ENCODE measurements around the gene GPBAR1.
A peak's percentile ranks its signal among the peaks of the same experiment; 100 is the strongest.
"Not testable (repeated sequence)": the region's sequence is repeated elsewhere in the genome, so short reads cannot be mapped to it uniquely, and the experiment has no call there.

GPBAR1 gene

GRCh38 chr2:218272531-218273212, 11.9 kb downstream of the GPBAR1 start:
- peaks cover 8% of the 10 kb centered on the region for H3K4me1 ChIP-seq
- H3K4me2 ChIP-seq (ENCODE audit: low read length): no peak overlapping the region
- H3K79me2 ChIP-seq: peaks cover 8% of the 10 kb centered on the region
- H3K27me3 ChIP-seq (ENCODE audit: control insufficient read depth, insufficient read depth, low read length): no peaks in the 10 kb centered on the region
- TF ChIP-seq, protein P1, sequence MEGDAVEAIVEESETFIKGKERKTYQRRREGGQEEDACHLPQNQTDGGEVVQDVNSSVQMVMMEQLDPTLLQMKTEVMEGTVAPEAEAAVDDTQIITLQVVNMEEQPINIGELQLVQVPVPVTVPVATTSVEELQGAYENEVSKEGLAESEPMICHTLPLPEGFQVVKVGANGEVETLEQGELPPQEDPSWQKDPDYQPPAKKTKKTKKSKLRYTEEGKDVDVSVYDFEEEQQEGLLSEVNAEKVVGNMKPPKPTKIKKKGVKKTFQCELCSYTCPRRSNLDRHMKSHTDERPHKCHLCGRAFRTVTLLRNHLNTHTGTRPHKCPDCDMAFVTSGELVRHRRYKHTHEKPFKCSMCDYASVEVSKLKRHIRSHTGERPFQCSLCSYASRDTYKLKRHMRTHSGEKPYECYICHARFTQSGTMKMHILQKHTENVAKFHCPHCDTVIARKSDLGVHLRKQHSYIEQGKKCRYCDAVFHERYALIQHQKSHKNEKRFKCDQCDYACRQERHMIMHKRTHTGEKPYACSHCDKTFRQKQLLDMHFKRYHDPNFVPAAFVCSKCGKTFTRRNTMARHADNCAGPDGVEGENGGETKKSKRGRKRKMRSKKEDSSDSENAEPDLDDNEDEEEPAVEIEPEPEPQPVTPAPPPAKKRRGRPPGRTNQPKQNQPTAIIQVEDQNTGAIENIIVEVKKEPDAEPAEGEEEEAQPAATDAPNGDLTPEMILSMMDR (IDR thresholded peaks at IDR 0.05): peak; percentile 92
- no peak overlapping the region for H3K4me3 ChIP-seq (ENCODE audit: low read depth, low read length)
- no peak overlapping the region for H2AFZ ChIP-seq
- no peaks in the 10 kb centered on the region for H3K9me3 ChIP-seq (ENCODE audit: control insufficient read depth, low read length)
- no peaks in the 10 kb centered on the region for H3K36me3 ChIP-seq (ENCODE audit: control insufficient read depth, insufficient read depth, low read length)
- H3K9ac ChIP-seq: no peak overlapping the region
- H3K27ac ChIP-seq: peak overlapping the region; percentile 9

GRCh38 chr2:218273214-218273907, 12.5 kb downstream of the GPBAR1 start:
- not testable (repeated sequence) for H3K9me3 ChIP-seq (ENCODE audit: control insufficient read depth, low read length); H3K4me1 ChIP-seq; H3K4me3 ChIP-seq (ENCODE audit: low read depth, low read length); H3K27me3 ChIP-seq (ENCODE audit: control insufficient read depth, insufficient read depth, low read length); H2AFZ ChIP-seq; H3K4me2 ChIP-seq (ENCODE audit: low read length); H3K27ac ChIP-seq; H3K36me3 ChIP-seq (ENCODE audit: control insufficient read depth, insufficient read depth, low read length); H3K9ac ChIP-seq; H3K79me2 ChIP-seq

DNA sequence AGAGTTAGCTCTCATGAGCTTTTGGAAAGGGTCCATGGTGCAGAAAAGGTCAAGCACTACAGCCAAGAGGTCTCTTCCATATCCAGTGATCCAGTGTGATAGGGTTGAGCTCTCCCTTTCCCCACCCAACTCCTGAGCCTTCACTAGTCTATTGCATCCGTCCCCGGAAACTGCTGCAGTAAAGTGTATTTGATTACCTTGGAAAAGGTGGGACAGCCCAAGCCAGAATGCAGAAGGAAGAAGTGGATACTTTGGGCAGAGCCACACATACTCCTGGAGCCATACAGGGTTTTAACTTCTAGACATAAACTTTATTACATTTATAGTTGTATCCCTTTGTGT, 13.1 kb downstream of the GPBAR1 start:
- H3K27me3 ChIP-seq (ENCODE audit: control insufficient read depth, insufficient read depth, low read length): no peaks in the 10 kb centered on the region
- no peak overlapping the region for H2AFZ ChIP-seq
- no peak overlapping the region for H3K9ac ChIP-seq
- no peak overlapping the region for H3K4me3 ChIP-seq (ENCODE audit: low read depth, low read length)
- H3K9me3 ChIP-seq (ENCODE audit: control insufficient read depth, low read length): no peaks in the 10 kb centered on the region
- H3K27ac ChIP-seq: no peak overlapping the region
- H3K4me2 ChIP-seq (ENCODE audit: low read length): no peak overlapping the region
- no peaks in the 10 kb centered on the region for H3K36me3 ChIP-seq (ENCODE audit: control insufficient read depth, insufficient read depth, low read length)
- peaks cover 8% of the 10 kb centered on the region for H3K4me1 ChIP-seq
- TF ChIP-seq, protein P1 (IDR thresholded peaks at IDR 0.05): no peak
- peaks cover 8% of the 10 kb centered on the region for H3K79me2 ChIP-seq

- no peak overlapping the region for H3K4me3 ChIP-seq (ENCODE audit: low read depth, low read length)
- H3K9me3 ChIP-seq (ENCODE audit: control insufficient read depth, low read length): no peaks in the 10 kb centered on the region
- no peaks in the 10 kb centered on the region for H3K36me3 ChIP-seq (ENCODE audit: control insufficient read depth, insufficient read depth, low read length)
- no peak overlapping the region for H3K4me2 ChIP-seq (ENCODE audit: low read length)
- H2AFZ ChIP-seq: no peak overlapping the region
- H3K4me1 ChIP-seq: peaks cover 8% of the 10 kb centered on the region
- TF ChIP-seq, protein P1 (IDR thresholded peaks at IDR 0.05): no peak
- no peak overlapping the region for H3K9ac ChIP-seq
- H3K27me3 ChIP-seq (ENCODE audit: control insufficient read depth, insufficient read depth, low read length): no peaks in the 10 kb centered on the region
- no peak overlapping the region for H3K27ac ChIP-seq
- H3K79me2 ChIP-seq: peaks cover 3% of the 10 kb centered on the region
Measured at GRCh38 chr2:218274586-218274985, 13.8 kb downstream of the GPBAR1 start.

DNA sequence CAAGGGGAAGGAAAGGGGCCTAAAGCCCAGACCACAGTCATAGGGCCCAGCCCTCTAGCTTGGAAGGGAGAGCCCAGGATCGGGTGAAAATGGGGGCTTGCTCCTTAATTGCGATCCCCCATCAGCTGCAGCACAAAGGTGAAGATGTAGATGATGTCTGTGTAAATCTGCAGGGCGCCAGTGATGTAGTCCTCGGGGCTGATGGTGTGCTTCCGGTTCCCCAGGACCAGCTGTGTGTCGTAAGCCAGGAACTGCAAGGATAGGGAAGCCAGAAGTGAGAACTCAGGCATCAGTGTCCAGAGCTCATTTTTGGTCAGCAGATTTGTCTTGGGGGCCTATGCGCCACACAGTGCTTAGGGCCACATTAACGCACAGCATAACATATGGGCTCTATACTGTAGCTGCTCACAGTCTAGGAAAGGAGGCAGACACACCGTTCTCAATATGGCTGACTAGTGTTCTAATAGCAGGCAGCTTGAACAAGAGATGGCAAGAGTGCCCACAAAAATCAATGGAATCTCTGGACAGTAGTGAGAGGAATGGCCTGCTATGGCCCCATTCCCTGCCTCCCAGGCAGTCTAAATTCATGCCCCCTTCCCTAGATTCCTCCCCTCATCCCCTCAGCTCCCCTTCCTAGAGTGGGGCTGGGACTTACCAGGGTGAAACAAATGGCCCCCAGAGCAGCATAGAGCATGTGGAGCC, 14.7 kb downstream of the GPBAR1 start:
- Histone ChIP-seq H3K4me3 (ENCODE audit: low read depth, low read length) (no peak overlapping the region), H3K9me3 (ENCODE audit: control insufficient read depth, low read length) (no peaks in the 10 kb centered on the region), H3K27me3 (ENCODE audit: control insufficient read depth, insufficient read depth, low read length) (no peaks in the 10 kb centered on the region), H3K79me2 (peaks cover 3% of the 10 kb centered on the region), H3K27ac (no peak overlapping the region), H3K9ac (no peak overlapping the region), H3K4me2 (ENCODE audit: low read length) (no peak overlapping the region), H2AFZ (no peak overlapping the region), H3K4me1 (peaks cover 8% of the 10 kb centered on the region), H3K36me3 (ENCODE audit: control insufficient read depth, insufficient read depth, low read length) (no peaks in the 10 kb centered on the region)
- TF ChIP-seq, protein P1 (IDR thresholded peaks at IDR 0.05): no peak

Data from parathyroid adenoma (tissue), 2 donors.